GM12878 (cell line): Measurements from ENCODE around the gene QSOX2. TPM values are rescaled to one million over a fixed set of nuclear protein-coding genes. Genes with fewer than 3 reads are reported as not detected.

Experiments
- ATAC-seq: fragments of 200-7000 bp; cut with Tn5 transposase; 3 replicates; pipeline ENCODE4 v1.9.1; 2020; ENCODE audit warnings: mild to moderate bottlenecking, moderate library complexity
- BruUV-seq: library from RNA; stranded (reverse); fragments of 400-500 nt; replicated peaks from 2 replicates; lab custom pipeline; 2021; lab: Mats Ljungman, UMichigan
- CTCF ChIA-PET: fragments of 300-600 bp; sonication (Branson Sonifier 250); formaldehyde crosslinking; extraction: SDS; loops from one replicate; lab custom pipeline; 2021; ENCODE audit warnings: inconsistent platforms; lab: Yijun Ruan, JAX
- POLR2A ChIA-PET: fragments of 350-600 bp; formaldehyde crosslinking; extraction: SDS; loops from one replicate; lab custom pipeline; 2021; ENCODE audit warnings: inconsistent platforms; lab: Charles Lee
- RAD21 ChIA-PET: fragments of 300-600 bp; sonication (Branson Sonifier 250); formaldehyde crosslinking; loops from one replicate; lab custom pipeline; 2023; ENCODE audit warnings: antibody characterized with exemption; ENCODE audit not compliant: unreplicated experiment; lab: Charles Lee
- SMC1A ChIA-PET: fragments of 300-600 bp; sonication (Branson Sonifier 250); formaldehyde crosslinking; loops from one replicate; lab custom pipeline; 2023; ENCODE audit not compliant: unreplicated experiment, uncharacterized antibody; lab: Charles Lee
- DNase-seq: peaks from one replicate; pipeline ENCODE4 v3.0.0-alpha.2; 2011; ENCODE audit warnings: low read depth, low spot score
- FAIRE-seq: peaks from 3 replicates; lab custom pipeline; 2011; peaks lifted over from hg19 to GRCh38; lab: Jason Lieb, UNC
- H2AFZ ChIP-seq: 2 replicates; pipeline ENCODE4 v1.6.0; 2011; ENCODE audit warnings: low read depth, low read length, control low read depth; ENCODE audit not compliant: control insufficient read depth
- H3K27ac ChIP-seq: 2 replicates; pipeline ENCODE4 v1.5.1; 2011; ENCODE audit warnings: control low read depth; ENCODE audit not compliant: control insufficient read depth, insufficient read depth
- H3K27me3 ChIP-seq, 2 experiments: replicated peaks in 1 of 2; 2 replicates each; pipeline versions ENCODE4 v1.6.0 to v1.6.1; 2011; ENCODE audit warnings: low read length in 1 of 2; ENCODE audit not compliant: control insufficient read depth in 2 of 2, insufficient read depth in 2 of 2
- H3K36me3 ChIP-seq, 2 experiments: 2 replicates each; pipeline ENCODE4 v1.5.1; 2011; ENCODE audit warnings: low read length in 1 of 2; ENCODE audit not compliant: control insufficient read depth in 2 of 2, insufficient read depth in 2 of 2
- H3K4me1 ChIP-seq: 2 replicates; pipeline ENCODE4 v1.6.1; 2011; ENCODE audit warnings: mild to moderate bottlenecking, low read length, moderate library complexity, mixed read lengths; ENCODE audit not compliant: control insufficient read depth, insufficient read depth
- H3K4me2 ChIP-seq: 2 replicates; pipeline ENCODE4 v1.6.0; 2011; ENCODE audit warnings: control low read depth; ENCODE audit not compliant: control insufficient read depth, insufficient read depth
- H3K4me3 ChIP-seq: fragments of 200-600 bp; sonication (generic); 2 replicates; pipeline ENCODE4 v1.5.1; 2016
- H3K79me2 ChIP-seq: 2 replicates; pipeline ENCODE4 v1.6.0; 2011; ENCODE audit warnings: low read length; ENCODE audit not compliant: control insufficient read depth, insufficient read depth
- H3K9ac ChIP-seq: 2 replicates; pipeline ENCODE4 v1.8.0; 2011; ENCODE audit warnings: low read length, control low read depth, mixed read lengths; ENCODE audit not compliant: control insufficient read depth, insufficient read depth
- H3K9me3 ChIP-seq: replicated peaks from 3 replicates; pipeline ENCODE4 v1.5.1; 2011; ENCODE audit warnings: mild to moderate bottlenecking, low read length; ENCODE audit not compliant: control insufficient read depth, insufficient read depth
- H4K20me1 ChIP-seq: 2 replicates; pipeline ENCODE4 v1.6.0; 2011; ENCODE audit not compliant: control insufficient read depth, insufficient read depth
- BCLAF1 ChIP-seq: fragments of 450-650 bp; IDR thresholded peaks from 2 replicates; pipeline ENCODE4 v1.6.1; 2017; ENCODE audit warnings: antibody characterized with exemption, mild to moderate bottlenecking, moderate library complexity
- E2F8 ChIP-seq: fragments of 450-650 bp; IDR thresholded peaks from 2 replicates; pipeline ENCODE4 v1.6.1; 2018; ENCODE audit warnings: mild to moderate bottlenecking, low read depth, moderate library complexity; ENCODE audit not compliant: partially characterized antibody
- FOS ChIP-seq: IDR thresholded peaks from 3 replicates; pipeline ENCODE4 v1.6.1; 2011; ENCODE audit warnings: borderline replicate concordance; ENCODE audit not compliant: insufficient read length; ENCODE audit errors: extremely low read depth
- HDAC6 ChIP-seq: fragments of 200-600 bp; sonication (generic); IDR thresholded peaks from one replicate; pipeline ENCODE4 v1.8.0; 2017; ENCODE audit warnings: antibody characterized with exemption; ENCODE audit not compliant: unreplicated experiment
- IRF4 ChIP-seq: IDR thresholded peaks from 2 replicates; pipeline ENCODE4 v1.6.1; 2011; ENCODE audit warnings: low read depth, low read length
- NFYA ChIP-seq: IDR thresholded peaks from 2 replicates; pipeline ENCODE4 v1.6.1; 2011; ENCODE audit warnings: low read depth, mild to moderate bottlenecking, low read length, improper control_type of control experiment, borderline replicate concordance
- NR2C2 ChIP-seq: IDR thresholded peaks from 2 replicates; pipeline ENCODE4 v1.6.1; 2011; ENCODE audit warnings: borderline replicate concordance, low read depth; ENCODE audit not compliant: control insufficient read depth, insufficient read length
- NR2F1 ChIP-seq: fragments of 450-650 bp; conservative IDR thresholded peaks from 2 replicates; pipeline ENCODE4 v1.6.1; 2017; ENCODE audit warnings: mild to moderate bottlenecking
- PAX5 ChIP-seq: IDR thresholded peaks from 2 replicates; pipeline ENCODE4 v1.6.1; 2011; ENCODE audit warnings: low read depth, low read length, borderline replicate concordance
- PRDM15 ChIP-seq: fragments of 450-650 bp; formaldehyde crosslinking; IDR thresholded peaks from 2 replicates; pipeline ENCODE4 v1.4.0; 2020; ENCODE audit warnings: mild to moderate bottlenecking, moderate library complexity
- RELA ChIP-seq: fragments of 450-650 bp; IDR thresholded peaks from 2 replicates; pipeline ENCODE4 v1.8.0; 2014; ENCODE audit warnings: borderline replicate concordance; ENCODE audit not compliant: partially characterized antibody
- SRF ChIP-seq, 2 experiments: IDR thresholded peaks; 2 replicates each; pipeline ENCODE4 v1.6.1; 2011; ENCODE audit warnings: low read depth in 2 of 2, low read length in 2 of 2, mild to moderate bottlenecking in 1 of 2, moderate library complexity in 1 of 2
- SUZ12 ChIP-seq: fragments of 200-600 bp; sonication (generic); IDR thresholded peaks from one replicate; pipeline ENCODE4 v1.6.1; 2018; ENCODE audit warnings: antibody characterized with exemption, mild to moderate bottlenecking; ENCODE audit not compliant: unreplicated experiment
- WGBS: methylation state at CpG from one replicate; pipeline ENCODE4 v1.1.6; 2016; ENCODE audit warnings: low lambda C conversion rate; ENCODE audit not compliant: insufficient replicate concordance, insufficient coverage; ENCODE audit errors: missing lambda C conversion rate; 5-methylcytosine and 5-hydroxymethylcytosine counted together
- in situ Hi-C: fragments of 300-500 bp; cut with MboI; formaldehyde crosslinking; loops from 9 replicates; pipeline ENCODE4 v1.14.3; 2018; ENCODE audit warnings: mixed read lengths
- intact Hi-C: fragments of 100-400 bp; cut with micrococcal nuclease; formaldehyde crosslinking; loops from one replicate; pipeline ENCODE4 v1.14.2; 2022; ENCODE audit not compliant: unreplicated experiment
- polyA plus RNA-seq, 11 experiments: library from polyadenylated mRNA; depleted of rRNA in 4 of 11; unstranded in 6 of 11; stranded (reverse) in 5 of 11; fragments of >200 nt; fragmentation: Nextera tagmentation in 4 of 11; fragmentation: Illumina TruSeq in 1 of 11; extraction: Ambion mirVana in 4 of 11; extraction: Trizol in 1 of 11; gene quantifications; 1 replicate in 1 of 11; 2 replicates in 10 of 11; pipeline versions ENCODE4 v1.2.1 to v1.2.3, GENCODE V29; 2011 to 2016; ENCODE audit warnings: inconsistent platforms in 2 of 11, missing spikeins in 2 of 11, low read depth in 1 of 11
- total RNA-seq, 4 experiments: library from RNA; depleted of rRNA in 3 of 4; stranded (reverse); fragments of >200 nt in 3 of 4; fragmentation: Illumina TruSeq in 1 of 4; extraction: Trizol in 1 of 4; gene quantifications; 2 replicates each; pipeline versions ENCODE4 v1.2.1 to v1.2.3, GENCODE V29; 2013 to 2021

The QSOX2 gene
- total and polyA plus RNA-seq, 10 of the 15 experiments (the other 5 are each of a cell fraction or from before 2014, with no cell fraction given) = 0.34 to 16.1 (median 8.2) TPM

- ChIA-PET SMC1A (no interaction called here), POLR2A (no interaction called here), CTCF (no interaction called here), RAD21 (no interaction called here)
- intact Hi-C loops (no loop called here), in situ Hi-C loops (no loop called here)
- no peaks in the 10 kb centered on the region for H3K79me2 ChIP-seq
- H3K9ac ChIP-seq = no peak overlapping the region
- ATAC-seq (no peak), FAIRE-seq (no peak), DNase-seq (no peak)
- no peaks in the 10 kb centered on the region; a peak in 1 of 4 replicates for H3K36me3 ChIP-seq
- H3K9me3 ChIP-seq = no peaks in the 10 kb centered on the region
- no peak overlapping the region for H3K4me3 ChIP-seq
- BruUV-seq = no TSS peak
- no peak for TF ChIP-seq SRF (IDR thresholded peaks at IDR 0.05; ENCODE audit: low read depth in 2 of 2, low read length in 2 of 2)
- no peak for TF ChIP-seq RELA
- no peak for TF ChIP-seq PAX5
- TF ChIP-seq SUZ12 = no peak
- TF ChIP-seq NFYA = no peak
- no peak for TF ChIP-seq BCLAF1
- TF ChIP-seq PRDM15 (CRISPR knock-in tag) = no peak
- no peak for TF ChIP-seq IRF4
- TF ChIP-seq NR2C2 = no peak
- no peak for TF ChIP-seq E2F8
- TF ChIP-seq FOS = no peak
- no peak for TF ChIP-seq HDAC6
- TF ChIP-seq NR2F1 = no peak
- H2AFZ ChIP-seq = no peak overlapping the region
- WGBS = 18% methylated on average over 18 of the region's 18 CpGs
- H3K27ac ChIP-seq = no peak overlapping the region
- H3K27me3 ChIP-seq = peaks cover 13 to 18% of the 10 kb centered on the region in 2 experiments; a peak in 3 of 4 replicates
- no peak overlapping the region for H3K4me2 ChIP-seq
- 0 out of 2 replicates have a peak, but pooled peaks cover 4% of the 10 kb centered on the region for H3K4me1 ChIP-seq
- H4K20me1 ChIP-seq = no peaks in the 10 kb centered on the region; the same call in 1 of the 2 replicates
Measured at GRCh38 chr9:136197930-136198604, 47.5 kb downstream of the QSOX2 start.
